HL-60/S4 treated with phorbol 12-myristate 13-acetate at 8.2 ng/mL for 4 days and 3 days (cell line): Measurements from ENCODE around the gene BCL2.

Source experiments
- in situ Hi-C: fragments of 300-500 bp; cut with MboI; formaldehyde crosslinking; loops from 2 replicates; pipeline ENCODE4 v1.15.0; 2022; ENCODE audit warnings: low sequenced_read_pairs

The BCL2 gene

GRCh38 chr18:63187223-63187574, 132.4 kb downstream of the BCL2 start:
- in situ Hi-C loops = no loop called here

GRCh38 chr18:63186520-63187222, 132.9 kb downstream of the BCL2 start:
- in situ Hi-C loops = no loop called here

- in situ Hi-C loops = no loop called here
Observed at GRCh38 chr18:63185984-63186383, 133.6 kb downstream of the BCL2 start.

- in situ Hi-C loops = no loop called here
Observed at GRCh38 chr18:63183952-63184770, 135.4 kb downstream of the BCL2 start.

GRCh38 chr18:63183378-63183777, 136.2 kb downstream of the BCL2 start:
- in situ Hi-C loops = no loop called here

GRCh38 chr18:63182861-63183260, 136.7 kb downstream of the BCL2 start:
- in situ Hi-C loops = no loop called here

GRCh38 chr18:63182310-63182772, 137.2 kb downstream of the BCL2 start:
- in situ Hi-C loops = no loop called here

GRCh38 chr18:63181706-63182309, 137.8 kb downstream of the BCL2 start:
- in situ Hi-C loops = no loop called here

GRCh38 chr18:63180971-63181376, 138.6 kb downstream of the BCL2 start:
- in situ Hi-C loops = no loop called here

- in situ Hi-C loops = no loop called here
Observed at GRCh38 chr18:63180321-63180720, 139.2 kb downstream of the BCL2 start.

GRCh38 chr18:63179422-63179821, 140.1 kb downstream of the BCL2 start:
- in situ Hi-C loops = no loop called here

- in situ Hi-C loops = no loop called here
Observed at GRCh38 chr18:63178971-63179370, 140.6 kb downstream of the BCL2 start.

- in situ Hi-C loops = no loop called here
Observed at GRCh38 chr18:63177919-63178821, 141.4 kb downstream of the BCL2 start.

- in situ Hi-C loops = no loop called here
Observed at GRCh38 chr18:63177259-63177658, 142.3 kb downstream of the BCL2 start.

GRCh38 chr18:63175264-63175663, 144.3 kb downstream of the BCL2 start:
- in situ Hi-C loops = no loop called here

GRCh38 chr18:63173983-63174382, 145.6 kb downstream of the BCL2 start:
- in situ Hi-C loops = no loop called here

- in situ Hi-C loops = no loop called here
Observed at GRCh38 chr18:63169853-63170252, 149.7 kb downstream of the BCL2 start.

GRCh38 chr18:63168287-63168686, 151.3 kb downstream of the BCL2 start:
- in situ Hi-C loops = no loop called here

GRCh38 chr18:63166142-63166541, 153.4 kb downstream of the BCL2 start:
- in situ Hi-C loops = no loop called here

GRCh38 chr18:63164396-63164795, 155.2 kb downstream of the BCL2 start:
- in situ Hi-C loops = no loop called here
